Measurements from ENCODE around the gene PTPN13.

Gene PTPN13

DNA sequence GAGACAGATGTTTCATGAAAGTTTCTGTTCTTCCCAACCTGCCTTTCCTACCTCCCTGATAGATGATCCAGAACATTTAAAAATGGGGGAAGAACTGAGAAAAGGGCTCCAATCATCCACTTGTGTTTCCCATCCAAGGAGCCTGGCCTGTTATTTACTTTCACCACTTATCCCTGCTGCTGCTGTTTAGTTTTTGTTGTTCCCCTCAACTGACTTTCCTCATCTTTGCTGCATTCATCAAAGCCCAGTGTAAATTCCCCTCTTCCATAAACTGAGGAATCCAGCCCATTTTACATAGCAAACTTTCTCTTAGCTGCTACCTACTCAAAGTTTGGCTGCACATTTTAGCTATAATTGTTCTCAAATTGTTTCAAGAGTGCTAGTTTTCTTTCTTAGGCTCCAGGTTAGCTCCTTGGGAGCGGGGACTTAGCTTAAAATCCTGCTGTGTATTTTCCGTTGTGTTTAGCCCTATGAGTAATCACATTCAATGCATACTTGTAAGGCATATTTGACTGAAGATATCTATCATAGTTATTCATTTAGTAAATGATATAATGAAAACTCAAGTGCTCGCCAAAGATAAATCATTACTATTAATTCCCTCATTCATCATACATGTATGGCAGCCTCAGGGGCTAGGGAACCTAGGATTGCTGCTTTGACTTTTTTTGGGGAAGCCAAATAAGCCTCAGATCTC lies 1.4 kb upstream of the PTPN13 start:
- DNase-seq (ENCODE audit: low spot score) = no peak

DNA sequence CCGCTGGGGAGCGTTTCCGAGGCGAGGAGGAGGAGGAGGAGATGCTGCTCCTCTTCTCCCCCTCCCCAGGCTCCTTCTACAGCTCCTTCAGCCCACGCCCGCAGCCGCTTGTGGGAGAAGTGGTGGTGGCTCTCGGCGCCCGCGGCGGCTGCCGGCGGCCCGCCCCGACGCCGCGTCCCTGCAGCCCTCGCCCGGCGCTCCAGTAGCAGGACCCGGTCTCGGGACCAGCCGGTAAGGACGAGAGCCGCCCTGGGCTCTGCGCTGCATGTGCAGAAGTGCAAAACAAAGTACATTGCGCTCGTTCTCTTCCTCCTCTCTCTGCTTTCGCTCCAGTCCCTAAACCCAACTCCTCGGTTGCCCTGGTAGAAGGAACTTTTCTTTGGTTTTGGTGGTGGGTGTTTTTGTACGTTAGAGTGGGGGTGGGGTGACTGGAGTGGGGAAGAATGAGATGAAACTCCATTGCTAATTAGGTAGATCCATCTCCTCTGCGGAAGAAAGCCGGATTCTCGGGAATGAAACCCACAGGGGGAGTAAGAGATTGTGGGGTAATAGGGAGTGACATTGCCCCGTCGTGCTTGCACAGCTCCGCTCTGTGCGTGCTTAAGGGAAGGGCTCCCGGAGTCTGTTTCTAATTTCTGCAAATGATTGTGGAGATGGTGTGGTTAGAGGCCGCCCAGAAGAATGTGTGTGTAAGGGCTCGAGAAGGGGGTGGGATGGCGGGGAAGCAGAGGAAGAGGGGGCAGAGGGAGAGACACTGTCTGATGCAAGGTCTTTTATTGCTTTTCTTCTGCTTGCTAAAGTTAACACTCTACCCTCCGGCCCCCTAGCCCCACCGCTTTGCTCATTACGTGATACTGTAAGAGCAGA lies 677 bp downstream of the PTPN13 start:
- DNase-seq (ENCODE audit: low spot score) = peak; percentile 81

DNA sequence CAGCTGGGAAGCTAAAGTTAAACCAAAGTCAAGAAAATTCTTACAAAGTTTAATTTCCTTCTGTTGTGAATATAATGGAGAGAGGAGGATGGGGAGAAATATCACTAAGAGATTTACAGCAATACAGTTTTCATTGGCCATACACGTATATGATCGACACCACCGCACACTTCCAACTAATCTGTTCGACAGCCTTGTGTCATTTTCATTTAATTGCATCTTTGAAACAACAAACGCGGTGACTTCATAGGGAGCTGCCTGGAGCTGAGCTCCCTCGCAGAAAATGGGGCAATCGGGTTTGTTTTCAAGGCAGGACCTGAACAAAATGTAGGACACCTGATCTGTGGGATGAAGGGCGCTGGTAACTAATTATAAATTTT lies 1.3 kb downstream of the PTPN13 start:
- no peak for DNase-seq (ENCODE audit: low spot score)

DNA sequence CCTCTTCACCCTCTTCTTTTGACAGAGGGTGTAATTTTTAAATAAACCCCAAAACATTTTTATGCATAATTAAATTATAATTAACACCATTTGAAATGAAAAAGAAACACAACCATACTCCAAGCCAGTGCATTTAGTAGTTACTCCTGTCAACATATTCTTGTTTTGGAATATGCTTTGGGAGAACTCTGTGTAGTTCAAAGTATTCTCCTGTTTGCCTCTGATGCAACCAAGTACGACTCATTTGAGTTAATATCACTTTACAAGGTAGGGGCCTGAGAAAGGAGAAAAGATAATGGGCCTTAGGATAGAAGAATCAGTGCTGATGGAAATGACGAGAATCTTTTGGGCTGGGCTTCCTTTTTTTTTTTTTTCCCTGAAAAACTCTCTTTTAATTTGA lies 2.7 kb downstream of the PTPN13 start:
- no peak for DNase-seq (ENCODE audit: low spot score)

DNA sequence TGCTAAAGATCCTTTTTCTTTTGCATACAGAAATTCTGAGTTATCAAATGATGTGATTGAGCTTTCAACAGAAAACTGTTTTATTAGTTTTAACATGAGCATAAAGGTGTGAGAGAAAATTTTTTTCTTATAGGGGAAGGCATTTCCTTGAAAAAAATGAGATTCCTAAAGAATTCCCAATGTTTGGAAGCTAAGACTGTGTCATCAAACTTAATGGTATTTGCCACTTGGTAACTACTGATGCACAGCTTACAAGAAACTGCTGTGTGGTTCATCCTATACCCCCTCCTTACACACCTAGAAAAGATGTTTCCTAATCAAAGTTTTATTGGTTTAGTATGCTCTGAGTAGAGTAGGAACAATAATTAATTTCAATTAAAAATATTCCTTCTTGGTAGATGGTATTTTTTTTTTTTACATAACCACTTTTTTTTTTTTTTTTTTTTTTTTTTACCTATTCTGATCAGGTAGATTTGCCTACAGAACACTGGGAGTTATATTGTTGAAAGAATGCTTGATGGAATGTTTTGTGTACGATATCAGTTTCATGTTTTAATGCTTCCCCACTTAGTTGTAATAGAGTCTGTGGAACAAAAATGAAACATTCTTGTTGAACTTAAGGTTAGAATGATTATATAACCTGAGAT lies 6.0 kb downstream of the PTPN13 start:
- no peak for DNase-seq (ENCODE audit: low spot score)

DNA sequence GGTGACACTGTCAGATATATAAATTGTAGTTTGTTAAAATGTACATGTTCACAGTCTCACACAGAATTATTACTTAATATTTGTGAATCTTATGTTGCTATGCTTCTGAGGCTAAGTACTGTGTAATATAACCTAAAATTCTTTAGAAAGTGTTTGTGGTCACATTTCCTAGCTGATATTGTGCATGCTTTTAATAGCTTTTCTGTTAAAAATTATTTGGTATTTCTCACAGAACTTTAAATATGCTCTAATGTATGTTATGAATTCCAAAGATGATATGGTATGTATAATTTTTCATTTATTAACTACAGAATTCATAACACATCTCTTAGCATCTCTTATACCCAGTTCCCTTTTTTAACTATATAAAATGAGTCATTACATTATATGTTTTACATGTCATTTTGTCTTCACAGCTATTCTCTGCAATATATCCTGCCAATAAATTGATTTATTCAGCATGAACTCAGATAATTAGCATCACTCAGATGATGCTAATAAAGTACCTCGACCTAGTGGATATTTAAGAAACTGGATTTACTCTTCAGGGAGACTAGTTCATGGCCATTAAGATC lies 9.3 kb downstream of the PTPN13 start:
- DNase-seq (ENCODE audit: low spot score) = no peak

DNA sequence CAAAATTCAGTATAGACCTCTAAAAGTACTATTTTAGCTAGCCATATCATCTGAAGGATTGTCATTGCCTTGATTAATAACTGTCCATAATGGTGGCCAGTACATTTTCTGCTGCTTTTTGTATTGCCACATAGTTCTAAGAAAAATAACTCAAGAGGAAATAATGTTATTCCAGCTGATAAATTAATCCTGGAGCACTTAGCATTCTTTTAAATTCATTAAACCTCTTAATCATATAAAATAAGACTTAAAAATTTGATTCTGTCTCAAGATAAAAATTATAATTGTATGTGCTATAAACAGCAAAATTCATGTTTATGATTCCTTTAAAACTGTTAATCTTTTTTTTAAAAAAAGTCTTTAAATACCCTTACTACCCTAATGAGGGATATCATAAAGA lies 12.7 kb downstream of the PTPN13 start:
- no peak for DNase-seq (ENCODE audit: low spot score)

DNA sequence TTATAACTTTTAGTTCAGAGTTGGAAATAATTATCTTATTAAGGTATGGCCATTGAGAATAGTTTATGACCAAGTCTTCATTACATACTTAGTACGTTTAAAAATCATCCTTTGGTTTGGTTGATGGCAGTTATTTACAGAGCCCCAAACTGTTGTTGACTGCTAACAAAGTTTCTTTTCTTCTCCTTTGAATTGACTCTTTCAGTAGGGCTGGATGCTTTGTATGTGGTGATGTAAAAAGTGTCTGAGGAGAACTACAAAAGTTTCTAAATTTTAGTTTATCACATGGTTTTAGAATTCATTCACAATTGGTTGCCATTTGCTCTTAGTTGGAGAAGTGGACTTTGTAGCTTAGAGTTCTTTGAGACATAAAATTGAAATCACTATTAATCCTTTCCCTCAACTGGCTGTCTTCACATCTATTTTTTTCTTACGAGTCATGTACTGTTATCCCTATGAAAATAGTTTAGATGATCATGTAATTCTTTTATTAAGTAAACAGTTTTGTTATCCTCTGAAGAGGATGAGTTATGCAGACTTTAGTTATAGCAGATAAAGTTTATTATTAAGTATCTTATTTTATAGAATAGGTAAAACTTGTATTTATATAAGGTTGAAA lies 14.8 kb downstream of the PTPN13 start:
- DNase-seq (ENCODE audit: low spot score) = no peak

DNA sequence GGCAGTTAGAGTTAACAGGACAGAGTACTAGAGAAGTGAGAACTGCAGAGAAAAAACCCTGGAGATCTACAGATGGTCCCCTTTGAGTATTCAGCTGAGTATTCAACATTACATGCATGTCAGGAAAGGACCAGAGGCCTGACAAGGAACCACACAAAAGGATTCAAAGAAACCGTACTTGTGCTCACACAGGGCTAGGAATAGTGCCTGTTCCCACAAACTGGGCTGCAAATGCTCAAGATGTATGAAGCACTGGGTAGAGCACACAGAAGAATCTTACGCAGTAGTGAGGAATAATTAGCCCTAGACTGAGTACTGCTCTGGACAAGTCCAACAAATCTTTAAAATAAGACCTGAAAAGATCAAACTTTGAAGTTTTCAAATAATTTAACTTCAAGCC lies 17.6 kb downstream of the PTPN13 start:
- no peak for DNase-seq (ENCODE audit: low spot score)

DNA sequence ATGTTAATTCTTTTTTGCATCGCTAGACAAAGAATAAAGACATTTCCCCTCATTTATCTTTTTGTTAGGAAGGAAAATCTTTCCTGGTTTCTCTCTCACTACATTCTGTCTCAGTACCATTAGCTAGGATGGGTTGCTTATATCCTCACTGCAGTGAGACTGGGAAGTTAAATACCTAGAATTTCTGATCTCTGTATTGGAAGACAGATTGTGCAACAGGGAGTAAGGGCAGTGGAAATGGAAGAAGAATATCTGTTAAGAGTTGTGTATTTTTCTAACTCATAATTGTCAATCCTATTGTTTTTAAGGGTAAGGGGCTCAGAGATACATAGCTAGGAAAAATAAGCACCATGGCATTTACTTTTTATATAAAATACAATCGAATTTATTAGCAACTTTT lies 19.6 kb downstream of the PTPN13 start:
- no peak for DNase-seq (ENCODE audit: low spot score)

DNA sequence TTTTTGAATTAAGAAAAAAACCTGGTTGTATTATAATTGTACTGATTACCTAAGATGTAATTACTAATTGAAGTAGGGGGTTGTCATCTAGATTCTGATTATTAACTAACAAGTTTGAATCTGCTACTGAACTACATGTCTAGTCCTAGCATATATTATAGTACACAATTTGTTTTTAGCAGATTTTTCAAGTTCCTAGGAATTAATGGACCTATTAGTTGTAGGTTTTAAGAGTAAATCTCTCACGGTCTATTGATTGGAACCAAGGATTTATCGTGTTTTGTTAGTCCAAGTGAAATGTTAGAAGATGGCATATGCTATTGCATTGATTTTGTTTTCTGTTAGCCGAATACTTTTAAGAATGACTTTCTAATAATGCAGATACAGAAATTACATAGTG lies 20.8 kb downstream of the PTPN13 start:
- DNase-seq (ENCODE audit: low spot score) = no peak

DNA sequence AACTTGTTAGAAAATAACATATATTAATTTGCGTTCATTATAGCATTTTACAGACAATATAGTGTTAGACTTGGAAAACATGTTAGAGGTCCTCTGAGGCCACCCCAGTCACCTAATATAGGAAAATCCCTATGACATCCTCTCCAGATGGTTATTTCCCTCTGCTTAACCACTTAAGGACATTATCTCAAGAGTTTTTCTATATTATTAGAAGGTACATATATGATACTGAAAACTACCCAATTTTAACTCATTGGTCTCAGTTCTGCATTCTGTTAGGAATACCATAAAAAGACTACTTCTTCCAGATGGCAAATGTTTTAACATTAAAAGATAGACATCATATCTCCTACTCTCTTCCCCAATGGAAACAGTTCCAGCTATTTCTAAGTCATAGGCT lies 21.4 kb downstream of the PTPN13 start:
- no peak for DNase-seq (ENCODE audit: low spot score)

DNA sequence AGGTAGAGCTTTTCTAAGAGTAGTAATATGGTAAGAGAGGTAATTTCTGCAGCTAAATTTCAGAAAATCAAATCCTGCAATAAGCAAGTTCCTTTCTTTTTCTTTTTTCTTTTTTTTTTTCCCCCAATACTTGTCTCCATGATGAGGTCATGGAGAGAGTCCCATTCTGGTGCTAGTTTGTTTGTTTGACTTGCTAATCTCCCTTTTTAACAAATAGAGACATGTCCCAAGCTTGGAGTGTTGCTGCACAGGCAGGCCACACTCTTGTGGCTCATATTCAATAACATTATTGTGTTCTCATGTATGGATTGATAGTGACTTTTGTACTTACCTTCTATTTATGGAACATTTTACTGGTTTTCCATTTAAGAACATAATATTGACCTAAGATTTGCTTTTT lies 25.5 kb downstream of the PTPN13 start:
- no peak for DNase-seq (ENCODE audit: low spot score)

DNA sequence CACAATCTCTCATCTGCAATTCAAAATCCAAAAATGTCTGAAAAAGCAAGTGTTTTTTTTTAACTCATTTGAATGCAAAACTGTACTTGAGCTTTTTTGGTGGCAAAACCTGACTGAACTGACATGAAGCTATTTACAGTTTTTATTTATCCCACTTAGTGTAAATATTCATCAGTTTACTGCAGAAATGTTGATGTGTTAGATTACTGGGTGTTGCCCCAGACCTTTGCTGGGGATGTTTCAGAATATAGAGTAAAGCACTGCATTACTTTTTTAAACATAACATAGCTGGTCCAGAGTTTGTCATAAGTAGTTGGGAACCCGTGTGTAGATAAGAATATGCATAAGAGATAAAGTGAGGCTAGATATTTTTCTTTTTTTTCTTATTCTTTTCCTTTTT lies 27.3 kb downstream of the PTPN13 start:
- DNase-seq (ENCODE audit: low spot score) = no peak

DNA sequence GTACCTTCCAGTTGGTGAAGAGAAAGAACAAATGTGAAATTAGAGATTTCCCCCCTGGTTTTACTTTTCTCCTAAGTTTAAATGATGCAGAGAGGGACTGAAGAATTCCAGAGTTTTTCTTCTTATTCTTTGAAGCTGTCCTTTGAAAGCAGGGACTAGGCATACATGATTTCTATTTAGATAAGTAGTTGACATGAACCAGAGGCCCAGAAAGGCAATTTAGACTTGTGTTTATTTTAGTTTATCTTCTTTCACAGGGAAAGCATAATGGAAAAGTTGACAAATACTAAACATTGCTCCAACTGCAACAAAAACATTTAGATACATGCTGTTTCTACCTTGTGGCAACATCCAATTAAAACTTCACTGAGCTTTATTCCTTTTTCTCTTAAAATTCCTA lies 32.0 kb downstream of the PTPN13 start:
- peak; percentile 73 for DNase-seq (ENCODE audit: low spot score)

DNA sequence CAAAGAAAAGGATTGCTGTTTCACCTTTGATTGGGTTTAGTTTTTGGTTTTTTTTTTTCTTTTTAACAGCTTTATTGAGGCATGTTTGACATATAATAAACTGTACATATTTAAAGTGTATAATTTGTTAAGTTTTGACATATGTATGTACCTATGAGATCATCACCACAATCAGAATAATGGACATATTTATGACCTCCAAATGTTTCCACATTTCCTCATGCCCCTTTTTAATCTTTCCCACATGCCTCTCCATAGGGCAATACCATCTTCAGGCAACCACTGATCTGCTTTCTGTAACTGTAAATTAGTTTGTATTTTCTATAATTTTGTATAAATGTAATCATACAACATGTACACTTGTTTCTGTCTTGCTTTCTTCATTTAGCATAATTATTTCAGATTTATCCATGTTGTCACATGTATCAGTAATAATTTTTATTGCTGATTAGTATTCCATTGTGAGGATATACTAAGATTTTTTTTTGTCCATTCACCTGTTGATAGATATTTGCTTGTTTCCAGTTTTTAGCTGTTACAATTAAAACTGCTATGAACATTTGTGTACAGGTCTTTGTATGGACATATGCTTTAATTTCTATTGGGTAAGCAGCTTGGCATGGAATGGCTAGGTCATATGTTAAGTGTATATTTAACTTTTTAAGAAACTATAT lies 33.5 kb downstream of the PTPN13 start:
- no peak for DNase-seq (ENCODE audit: low spot score)

DNA sequence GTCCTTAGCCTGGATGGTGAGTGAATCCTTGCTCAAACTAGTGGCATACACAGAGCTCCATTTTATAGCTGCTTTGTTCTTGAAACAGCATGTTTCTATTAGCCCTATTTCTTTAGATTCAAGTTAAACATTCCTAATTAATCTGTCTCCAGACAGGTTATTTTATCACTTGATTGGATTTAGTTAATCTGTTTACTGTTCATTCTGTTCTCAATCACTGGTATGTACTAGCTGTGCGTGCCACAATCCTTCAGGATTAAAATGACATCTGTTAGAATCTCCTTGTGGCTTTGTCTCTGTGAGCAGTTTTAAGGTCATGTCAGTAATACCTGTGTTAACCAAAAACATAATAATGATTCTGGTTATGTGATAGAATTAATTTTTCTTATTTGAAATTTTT lies 36.5 kb downstream of the PTPN13 start:
- DNase-seq (ENCODE audit: low spot score) = peak; percentile 81

DNA sequence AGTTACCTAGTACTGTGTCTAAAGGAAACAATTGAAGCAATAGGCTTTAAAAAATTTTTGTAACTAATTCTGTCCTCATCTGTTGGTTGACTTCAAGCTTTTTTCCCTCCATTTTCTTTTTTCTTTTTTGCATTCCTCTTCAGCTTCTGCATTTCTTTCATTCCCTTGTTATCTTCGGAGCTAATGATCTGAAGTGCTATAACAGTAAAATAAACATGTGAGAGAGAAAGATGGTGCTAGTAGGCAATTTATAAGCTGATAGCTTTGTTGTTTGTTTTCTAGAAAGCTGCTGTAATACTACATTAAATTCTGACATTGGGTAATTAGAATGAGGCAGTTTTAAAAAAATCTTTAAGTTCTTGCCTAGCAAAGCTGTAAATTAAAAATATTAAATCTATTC lies 37.1 kb downstream of the PTPN13 start:
- DNase-seq (ENCODE audit: low spot score) = no peak

DNA sequence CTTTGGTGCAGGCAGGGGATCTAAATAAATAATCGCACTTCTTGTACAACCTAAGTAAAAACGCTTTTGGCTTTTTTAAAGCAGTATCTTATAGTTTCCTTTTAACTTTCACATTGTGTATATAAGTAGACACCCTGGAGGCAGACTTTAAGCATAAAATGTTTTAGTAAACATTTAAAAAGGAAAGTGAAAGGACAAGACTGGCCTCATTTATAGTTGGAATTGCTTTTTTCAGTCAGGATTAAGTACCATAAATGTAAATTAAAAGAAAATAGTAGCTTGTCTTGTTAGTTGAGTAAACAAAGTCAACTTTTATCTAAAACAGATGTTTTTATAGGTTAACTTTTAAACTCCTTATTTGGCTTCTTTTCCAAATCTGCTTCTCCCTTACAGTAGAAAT lies 39.7 kb downstream of the PTPN13 start:
- DNase-seq (ENCODE audit: low spot score) = no peak

DNA sequence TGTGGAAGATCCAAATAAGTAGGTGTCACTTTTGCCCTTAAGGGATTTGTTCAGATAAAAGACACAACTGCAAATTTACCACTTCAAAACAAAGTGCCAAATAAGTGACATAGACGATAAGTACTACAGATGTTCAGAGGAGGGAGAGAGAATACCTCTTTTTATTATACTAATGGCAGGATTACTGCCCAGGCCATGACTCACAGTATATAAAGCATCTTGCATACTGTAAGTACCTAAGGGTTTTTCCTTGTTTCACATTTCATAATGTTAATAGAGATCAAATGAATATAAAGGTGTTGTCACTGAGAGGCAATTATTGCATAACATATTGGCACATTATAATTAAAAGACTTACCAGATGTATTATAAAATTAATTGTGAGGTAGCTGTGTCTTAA lies 46.4 kb downstream of the PTPN13 start:
- DNase-seq (ENCODE audit: low spot score) = no peak

DNA sequence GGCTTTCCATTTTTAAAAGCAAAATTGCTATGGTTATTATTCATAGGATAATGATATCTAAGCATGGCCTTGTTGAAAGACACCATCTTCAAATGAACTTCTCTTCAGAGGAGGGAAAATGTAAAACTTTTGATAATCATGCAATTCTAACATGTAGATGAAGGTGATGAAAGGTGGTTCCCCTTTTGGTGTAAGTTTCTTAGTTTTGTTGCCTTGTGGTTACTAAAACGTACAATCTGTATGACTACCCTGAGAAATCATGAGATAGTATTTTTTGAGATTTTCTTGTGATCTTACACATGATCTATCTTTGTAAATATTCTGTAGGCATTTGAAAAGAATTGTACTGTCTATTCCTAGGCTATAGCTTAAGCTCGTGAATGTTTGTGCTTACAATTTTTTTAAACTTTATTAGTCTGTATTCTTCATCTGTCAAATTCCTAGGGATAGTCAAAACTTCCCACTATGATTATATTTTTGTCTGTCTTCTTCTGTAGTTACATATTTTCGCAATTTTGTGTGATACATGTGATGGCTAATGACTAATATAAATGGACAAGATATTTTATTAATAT lies 47.5 kb downstream of the PTPN13 start:
- no peak for DNase-seq (ENCODE audit: low spot score)

Data from SK-N-DZ (cell line).